Left renal pelvis (tissue), 4 donors: ENCODE data around the gene HDAC4. TPM values are rescaled to one million over a fixed set of nuclear protein-coding genes. Genes with fewer than 3 reads are reported as not detected.
A peak's percentile ranks its signal among the peaks of the same experiment; 100 is the strongest.

Experiments
- DNase-seq, 4 donors: peaks; one replicate each; pipeline ENCODE4 v3.0.0-alpha.2; 2013; ENCODE audit warnings: low read depth in 4 of 4, low spot score in 3 of 4
- polyA plus RNA-seq, 4 donors: library from polyadenylated mRNA; unstranded; fragments of 120-200 nt; gene quantifications; one replicate each; pipeline ENCODE4 v1.2.1, GENCODE V29; 2013; ENCODE audit not compliant: insufficient read length in 4 of 4

HDAC4 gene
- polyA plus RNA-seq, 4 donors, result 12.9 to 15.4 (median 14.4) TPM

DNA sequence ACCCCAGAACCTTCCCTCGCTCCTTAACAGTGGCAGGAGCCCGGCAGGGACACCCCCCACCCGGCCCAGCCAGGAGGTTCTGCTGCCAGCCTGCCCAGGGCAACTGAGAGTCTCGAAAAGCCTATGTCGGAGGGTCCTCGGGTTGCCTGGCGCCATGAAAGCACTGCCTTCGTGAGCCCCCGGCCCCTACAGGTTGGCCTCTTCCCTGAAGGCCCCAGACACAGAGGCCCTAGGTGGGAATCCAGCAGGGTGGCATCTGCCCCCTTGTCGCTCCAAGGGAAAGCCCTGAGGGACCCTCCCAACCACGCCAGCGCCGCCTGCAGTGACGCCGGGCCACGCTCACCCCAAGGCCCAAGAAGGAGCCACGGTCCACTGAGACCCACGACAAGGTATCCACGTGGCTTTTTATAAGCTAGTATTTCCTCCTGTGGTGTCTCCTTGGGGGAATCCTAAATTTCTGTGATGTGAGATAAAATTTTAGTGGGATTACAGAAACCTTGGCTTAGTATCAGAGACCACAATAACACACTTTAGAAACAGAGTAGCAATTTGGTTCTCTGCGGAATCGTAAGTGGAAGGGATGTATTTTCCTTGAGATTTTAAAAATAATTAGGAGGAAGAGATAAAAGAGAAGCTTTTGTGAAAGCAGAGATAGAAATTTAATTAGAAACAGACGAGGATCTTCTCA lies 138.9 kb downstream of the HDAC4 start:
- no peak for DNase-seq

DNA sequence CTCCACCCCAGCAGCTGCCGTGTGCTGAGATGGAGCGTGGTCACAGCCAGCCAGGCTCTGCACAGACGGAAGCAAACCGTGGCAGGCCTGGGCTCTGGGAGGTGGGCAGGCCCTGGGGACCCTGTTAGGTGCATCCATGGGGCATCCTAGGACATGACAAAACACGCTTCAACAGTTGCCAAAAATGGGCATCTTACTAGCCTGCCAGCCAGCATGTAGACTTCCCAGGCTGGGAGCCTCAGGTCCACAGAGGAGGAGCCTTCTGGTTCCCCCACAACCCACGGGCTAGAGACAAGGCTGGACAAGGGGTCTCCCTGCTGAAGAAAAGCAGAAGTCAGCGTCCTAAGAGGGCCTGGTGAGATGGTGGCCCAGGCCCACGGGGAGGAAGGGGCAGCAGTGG lies 139.5 kb downstream of the HDAC4 start:
- no peak for DNase-seq

DNA sequence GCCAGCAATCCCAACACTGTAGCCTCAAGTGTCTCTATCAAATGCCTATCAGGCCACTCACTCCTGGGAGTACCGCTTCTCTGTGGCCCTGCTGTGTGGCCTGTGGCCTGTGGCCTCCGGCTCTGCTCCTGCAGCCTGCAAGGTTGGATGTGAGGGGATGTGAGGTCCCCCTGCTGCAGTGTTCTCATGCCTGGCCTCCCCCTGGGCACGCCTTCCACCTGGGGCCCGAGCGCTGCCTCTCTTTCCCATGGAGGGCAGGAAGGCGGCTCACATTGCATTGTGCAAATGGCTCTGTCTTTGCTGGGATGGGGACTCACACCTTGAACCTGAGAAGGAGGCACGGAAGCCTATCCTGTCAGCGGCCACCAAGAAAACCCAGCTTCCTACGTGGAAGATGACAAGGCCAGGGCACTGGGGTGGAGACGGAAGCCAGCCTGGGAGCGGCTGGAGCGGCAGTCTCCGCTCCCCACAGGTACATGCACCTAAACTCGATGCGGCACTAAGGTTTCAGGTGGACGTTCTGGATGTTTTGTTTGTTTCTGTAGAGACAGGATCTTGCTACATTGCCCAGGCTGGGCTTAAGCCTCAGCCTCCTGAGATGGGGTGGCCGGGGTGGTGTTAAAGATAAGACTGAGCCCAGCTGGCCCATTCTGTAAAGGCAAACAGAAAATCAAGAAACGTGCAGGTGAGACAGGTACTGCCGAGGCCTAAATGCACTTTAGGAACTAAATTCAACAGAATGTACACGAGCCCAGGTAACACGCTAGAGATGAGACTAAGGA lies 140.1 kb downstream of the HDAC4 start:
- DNase-seq, result no peak

GRCh38 chr2:239259603-239260298 lies 141.1 kb downstream of the HDAC4 start:
- no peak for DNase-seq

GRCh38 chr2:239259173-239259572 lies 141.6 kb downstream of the HDAC4 start:
- DNase-seq, result no peak

DNA sequence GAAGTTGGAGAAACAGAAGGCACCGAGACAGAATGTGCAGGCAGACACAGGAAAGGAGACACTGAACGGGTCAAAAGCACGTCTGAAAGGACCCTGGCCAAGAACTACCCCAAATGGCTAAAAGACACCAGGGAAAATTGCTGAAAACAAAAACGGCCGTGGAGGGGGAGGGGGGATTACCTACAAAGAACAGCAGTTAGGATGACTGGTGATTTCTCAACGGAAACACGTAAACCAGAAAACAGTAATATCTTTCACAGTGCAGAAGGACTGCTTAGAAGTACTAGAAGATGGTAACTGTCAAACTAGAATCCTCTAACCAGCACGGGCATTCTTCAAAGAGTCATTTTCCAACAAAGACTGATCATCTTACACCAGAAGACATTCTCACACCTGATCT lies 142.6 kb downstream of the HDAC4 start:
- no peak for DNase-seq

DNA sequence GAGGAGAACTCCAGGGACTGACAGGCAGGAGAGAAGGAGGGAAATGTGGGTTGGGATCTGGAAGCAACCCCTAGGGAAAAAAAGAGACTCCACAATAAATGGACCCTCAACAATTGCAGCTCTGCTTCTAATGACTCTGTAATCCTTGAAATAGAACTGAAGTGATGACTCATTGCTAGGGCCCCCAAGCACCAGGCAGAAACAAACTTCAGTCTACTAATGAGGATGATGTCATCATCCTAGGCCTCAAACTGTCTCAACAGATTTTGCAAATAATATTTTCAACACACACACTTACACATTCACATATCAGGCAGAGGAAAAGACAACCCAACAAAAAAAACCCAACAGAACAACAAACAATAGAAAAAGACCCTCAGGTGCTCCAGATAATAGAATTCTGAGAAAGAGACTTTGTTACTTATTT lies 143.3 kb downstream of the HDAC4 start:
- no peak for DNase-seq

- no peak for DNase-seq
These were observed 144.5 kb downstream of the HDAC4 start for GRCh38 chr2:239256350-239256743.

DNA sequence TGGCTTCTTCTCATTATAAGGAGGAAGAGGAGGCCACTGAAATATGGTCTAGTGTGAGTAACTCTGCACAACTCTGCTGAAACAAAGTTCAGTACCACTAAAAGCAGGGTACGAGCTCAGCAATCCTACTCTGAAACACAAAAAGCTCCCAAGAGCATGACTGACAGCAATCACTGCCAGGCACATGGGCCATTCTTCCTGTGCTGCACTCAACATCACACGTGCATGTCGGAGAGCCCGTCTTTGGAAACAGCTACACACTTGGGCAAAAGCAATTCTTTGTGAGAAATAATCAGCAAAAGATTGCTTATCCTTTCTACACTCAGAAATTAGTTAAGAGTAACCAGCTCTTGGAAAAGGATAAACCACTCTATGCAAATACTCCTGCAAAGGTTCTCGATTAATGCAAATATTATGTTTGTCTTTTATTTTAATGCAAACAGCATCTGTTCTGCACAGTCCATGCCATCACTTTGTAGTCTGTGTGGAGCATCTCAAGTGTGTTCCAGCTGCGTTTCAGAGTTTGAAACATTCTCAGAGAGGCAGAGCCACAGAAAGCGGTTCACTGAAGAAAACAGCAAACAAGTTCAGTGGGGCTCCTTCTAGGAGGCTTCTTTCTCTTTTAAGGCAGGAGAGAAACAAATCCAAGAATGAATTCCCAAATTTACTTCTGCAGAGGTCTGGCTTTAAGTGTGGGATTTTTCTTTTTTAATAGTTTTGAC lies 145.0 kb downstream of the HDAC4 start:
- DNase-seq, result no peak

- no peak for DNase-seq
These were observed 145.6 kb downstream of the HDAC4 start for GRCh38 chr2:239255218-239255617.

DNA sequence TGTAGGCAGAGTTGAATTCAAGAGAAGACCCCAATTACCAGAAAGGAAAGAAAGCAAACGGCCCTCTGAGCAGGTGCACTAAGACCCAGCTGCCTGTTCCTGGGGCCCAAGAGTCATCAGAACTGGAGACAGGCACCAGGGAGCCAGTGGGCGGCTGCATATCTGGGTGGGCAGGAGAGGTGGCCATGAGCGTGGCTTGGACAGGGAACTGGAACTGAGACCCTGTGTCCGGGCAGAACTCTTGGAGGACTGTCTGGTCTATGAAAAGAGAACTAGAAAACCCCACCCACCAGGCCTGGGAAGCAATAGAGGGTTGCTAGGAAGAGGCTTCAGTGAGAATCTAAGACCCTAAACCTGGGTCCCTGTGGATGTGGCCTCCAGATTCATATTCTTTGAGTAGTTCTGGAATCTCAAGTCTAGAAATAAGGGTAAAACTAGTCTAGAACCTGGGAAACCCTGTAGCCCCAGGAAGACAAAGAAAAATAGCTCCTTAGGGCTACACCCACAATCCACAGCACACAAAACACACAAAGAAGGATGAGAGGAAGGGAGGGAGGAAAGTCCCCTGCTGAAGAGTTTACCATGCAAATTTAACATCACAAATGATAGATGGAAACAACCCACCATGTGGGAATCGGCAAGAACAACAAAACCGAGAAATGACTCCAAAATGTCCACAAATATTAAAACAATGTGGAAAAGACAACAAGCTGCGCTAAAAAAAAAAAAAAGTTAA lies 147.0 kb downstream of the HDAC4 start:
- no peak for DNase-seq

- no peak for DNase-seq
These were observed 147.6 kb downstream of the HDAC4 start for GRCh38 chr2:239253264-239253663.

DNA sequence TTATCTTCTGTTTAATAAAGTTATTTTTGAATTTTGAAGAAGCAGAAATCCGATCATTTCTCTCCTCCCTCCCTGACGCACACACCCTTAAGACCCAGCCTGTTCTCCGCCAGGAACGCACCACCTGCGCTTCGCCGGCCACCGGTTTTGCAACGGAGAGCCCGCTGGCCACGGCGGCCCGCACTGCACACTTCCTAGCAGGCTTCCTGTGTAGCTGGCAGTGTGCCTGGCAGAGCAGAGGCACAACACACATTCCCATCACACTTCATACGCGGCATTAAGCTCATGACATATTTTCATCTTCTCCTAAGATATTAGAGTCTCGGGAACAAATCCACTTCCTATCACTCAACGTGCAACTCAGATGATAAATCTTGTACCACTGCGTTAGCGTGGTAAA lies 148.0 kb downstream of the HDAC4 start:
- DNase-seq, result no peak

- no peak for DNase-seq
These were observed 148.4 kb downstream of the HDAC4 start for GRCh38 chr2:239252393-239252792.

GRCh38 chr2:239251971-239252370 lies 148.8 kb downstream of the HDAC4 start:
- no peak for DNase-seq

DNA sequence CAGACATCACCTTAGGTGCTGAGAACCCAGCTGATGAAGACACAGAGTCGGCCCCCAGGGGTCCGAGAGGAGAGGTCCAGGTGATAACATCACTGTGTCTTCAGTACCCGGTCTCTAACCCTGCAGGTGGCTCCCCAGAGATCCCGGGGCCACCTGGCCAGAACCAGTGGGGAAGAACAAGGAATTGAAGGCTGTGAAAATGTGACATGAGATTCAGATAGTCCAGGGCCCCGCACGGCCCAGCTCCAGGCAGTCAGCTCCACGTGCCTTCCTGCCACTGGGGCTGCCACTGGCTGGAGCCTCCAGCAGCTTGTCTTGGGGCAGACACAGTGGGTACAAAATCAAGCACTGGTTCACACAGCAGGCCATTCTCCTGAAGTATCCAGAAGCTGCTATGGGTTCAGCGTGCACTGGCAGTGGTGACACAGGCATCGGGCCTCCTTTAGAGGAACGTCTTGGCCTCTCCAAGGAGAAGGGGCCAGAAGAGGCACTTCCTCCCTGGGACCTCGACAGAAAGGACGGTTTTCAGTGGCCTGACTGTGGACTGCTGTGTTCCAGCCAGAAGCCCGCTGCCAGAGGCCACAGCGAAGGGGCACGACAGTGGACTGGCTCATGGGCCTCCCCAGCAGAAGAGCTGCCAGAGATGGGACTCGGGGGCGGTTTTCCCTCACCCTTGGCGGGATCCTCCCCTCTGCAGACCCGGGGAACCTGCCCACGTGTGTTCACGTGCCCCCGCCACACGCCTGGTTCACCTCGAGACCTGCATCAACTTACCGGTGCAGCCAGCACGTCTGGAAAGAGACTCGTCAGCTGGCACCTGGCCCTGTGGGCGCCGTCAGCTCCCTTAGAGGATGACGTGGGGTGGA lies 150.4 kb downstream of the HDAC4 start:
- DNase-seq, result no peak

DNA sequence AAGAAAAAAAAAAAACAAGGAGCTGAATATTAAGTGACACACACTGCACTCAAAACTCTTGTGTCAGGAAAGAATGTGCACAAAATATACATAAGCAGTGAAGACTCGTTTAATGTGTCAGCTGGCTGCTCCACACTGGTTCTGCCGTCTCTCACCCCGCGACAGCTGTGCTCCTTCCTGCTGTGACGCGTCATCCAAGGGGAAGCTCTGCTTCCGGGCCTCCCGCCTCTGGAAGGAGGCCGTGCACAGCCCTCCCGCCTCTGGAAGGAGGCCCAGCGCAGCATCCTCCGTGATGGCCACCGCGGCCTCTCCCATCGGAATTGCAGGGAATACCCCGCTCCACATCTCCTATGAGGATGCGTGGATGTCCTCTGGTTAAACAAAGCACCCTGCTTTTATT lies 151.0 kb downstream of the HDAC4 start:
- DNase-seq, result peak; percentile 71 to 78 (median 74)

GRCh38 chr2:239249048-239249447 lies 151.8 kb downstream of the HDAC4 start:
- DNase-seq, result no peak
